LNCaP clone FGC (cell line): ENCODE data around the gene KLF16.

Source experiments
- DNase-seq: peaks from one replicate; pipeline ENCODE4 v3.0.0-alpha.2; 2011; ENCODE audit warnings: low read depth
- H3K4me3 ChIP-seq: 2 replicates; pipeline ENCODE4 v1.5.1; 2011; ENCODE audit warnings: mild to moderate bottlenecking, low read depth, low read length, control low read depth
- CTCF ChIP-seq: IDR thresholded peaks from 2 replicates; pipeline ENCODE4 v1.5.1; 2012; ENCODE audit warnings: mild to moderate bottlenecking; ENCODE audit not compliant: control insufficient read depth, insufficient read depth; ENCODE audit errors: extremely low read depth

KLF16 gene

GRCh38 chr19:1863638-1864479 lies 480 bp upstream of the KLF16 start:
- H3K4me3 ChIP-seq, result peak overlapping the region; percentile 84
- no peak for TF ChIP-seq CTCF
- peak; percentile 67 for DNase-seq

- no peak for TF ChIP-seq CTCF
- no peak for DNase-seq
- H3K4me3 ChIP-seq, result peak overlapping the region; percentile 84
Observed at GRCh38 chr19:1862424-1863327, 703 bp downstream of the KLF16 start.

- H3K4me3 ChIP-seq, result peak overlapping the region; percentile 84
- no peak for TF ChIP-seq CTCF
- no peak for DNase-seq
Observed at GRCh38 chr19:1862068-1862423, 1.3 kb downstream of the KLF16 start.

- no peak for DNase-seq
- TF ChIP-seq CTCF, result no peak
- peak overlapping the region; percentile 84 for H3K4me3 ChIP-seq
Observed at GRCh38 chr19:1861599-1862031, 1.8 kb downstream of the KLF16 start.

- TF ChIP-seq CTCF, result no peak
- peak overlapping the region; percentile 84 for H3K4me3 ChIP-seq
- no peak for DNase-seq
Observed at GRCh38 chr19:1860821-1861598, 2.4 kb downstream of the KLF16 start.

- peak overlapping the region; percentile 84 for H3K4me3 ChIP-seq
- no peak for TF ChIP-seq CTCF
- DNase-seq, result no peak
Observed at GRCh38 chr19:1860042-1860775, 3.2 kb downstream of the KLF16 start.
